HL-60 (cell line): ENCODE data around the gene XPR1.

ENCODE experiments used
- DNase-seq, 2 experiments: peaks; one replicate each; pipeline ENCODE4 v3.0.0-alpha.2; 2010 to 2020; ENCODE audit warnings: low read depth in 1 of 2, low spot score in 1 of 2
- H3K27ac ChIP-seq: fragments of 250-450 bp; sonication (Bioruptor Pico); replicated peaks from 2 replicates; pipeline ENCODE4 v1.5.1; 2020; ENCODE audit warnings: mild to moderate bottlenecking, moderate library complexity
- H3K27me3 ChIP-seq: fragments of 250-450 bp; sonication (Bioruptor Pico); 2 replicates; pipeline ENCODE4 v1.5.1; 2021; ENCODE audit warnings: mild to moderate bottlenecking, moderate library complexity; ENCODE audit not compliant: insufficient read depth, poor library complexity, severe bottlenecking
- H3K4me3 ChIP-seq: replicated peaks from 2 replicates; pipeline ENCODE4 v1.5.1; 2011; ENCODE audit warnings: mild to moderate bottlenecking, control low read depth, low read length; ENCODE audit not compliant: insufficient read depth
- GABPA ChIP-seq: IDR thresholded peaks from 2 replicates; pipeline ENCODE4 v1.6.1; 2012; ENCODE audit warnings: low read depth
- POLR2AphosphoS5 ChIP-seq: IDR thresholded peaks from 2 replicates; pipeline ENCODE4 v1.6.1; 2012; ENCODE audit warnings: low read depth
- SPI1 ChIP-seq: IDR thresholded peaks from 2 replicates; pipeline ENCODE4 v1.6.1; 2012; ENCODE audit warnings: low read depth, mild to moderate bottlenecking, borderline replicate concordance
- TF ChIP-seq, protein P1 (sequence below): IDR thresholded peaks from one replicate; pipeline ENCODE4 v1.5.1; 2011; ENCODE audit warnings: low read length, control low read depth, inconsistent platforms; ENCODE audit not compliant: insufficient read depth
- TF ChIP-seq, protein P2 (sequence below): IDR thresholded peaks from 2 replicates; pipeline ENCODE4 v1.6.1; 2012; ENCODE audit warnings: low read depth; ENCODE audit not compliant: insufficient replicate concordance

The XPR1 gene

DNA sequence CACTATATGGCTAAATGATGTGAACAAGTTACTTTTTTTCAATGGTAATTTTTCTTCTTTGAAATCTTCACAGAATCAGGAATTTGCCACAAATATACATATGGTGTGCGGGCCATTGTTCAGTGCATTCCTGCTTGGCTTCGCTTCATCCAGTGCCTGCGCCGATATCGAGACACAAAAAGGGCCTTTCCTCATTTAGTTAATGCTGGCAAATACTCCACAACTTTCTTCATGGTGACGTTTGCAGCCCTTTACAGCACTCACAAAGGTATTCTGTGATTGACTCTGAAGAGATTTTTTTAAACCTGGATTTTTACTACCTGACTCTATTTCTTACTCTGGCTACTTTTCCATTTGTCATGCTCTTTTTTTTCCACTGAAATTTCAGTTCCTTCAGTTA is 204.6 kb downstream of the XPR1 start:
- no peak for DNase-seq
- Histone ChIP-seq H3K27me3 (no peaks in the 10 kb centered on the region), H3K27ac (no peak overlapping the region), H3K4me3 (no peak overlapping the region)
- TF ChIP-seq POLR2AphosphoS5 (no peak), GABPA (no peak), SPI1 (no peak)
- TF ChIP-seq, protein P1, sequence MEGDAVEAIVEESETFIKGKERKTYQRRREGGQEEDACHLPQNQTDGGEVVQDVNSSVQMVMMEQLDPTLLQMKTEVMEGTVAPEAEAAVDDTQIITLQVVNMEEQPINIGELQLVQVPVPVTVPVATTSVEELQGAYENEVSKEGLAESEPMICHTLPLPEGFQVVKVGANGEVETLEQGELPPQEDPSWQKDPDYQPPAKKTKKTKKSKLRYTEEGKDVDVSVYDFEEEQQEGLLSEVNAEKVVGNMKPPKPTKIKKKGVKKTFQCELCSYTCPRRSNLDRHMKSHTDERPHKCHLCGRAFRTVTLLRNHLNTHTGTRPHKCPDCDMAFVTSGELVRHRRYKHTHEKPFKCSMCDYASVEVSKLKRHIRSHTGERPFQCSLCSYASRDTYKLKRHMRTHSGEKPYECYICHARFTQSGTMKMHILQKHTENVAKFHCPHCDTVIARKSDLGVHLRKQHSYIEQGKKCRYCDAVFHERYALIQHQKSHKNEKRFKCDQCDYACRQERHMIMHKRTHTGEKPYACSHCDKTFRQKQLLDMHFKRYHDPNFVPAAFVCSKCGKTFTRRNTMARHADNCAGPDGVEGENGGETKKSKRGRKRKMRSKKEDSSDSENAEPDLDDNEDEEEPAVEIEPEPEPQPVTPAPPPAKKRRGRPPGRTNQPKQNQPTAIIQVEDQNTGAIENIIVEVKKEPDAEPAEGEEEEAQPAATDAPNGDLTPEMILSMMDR: no peak
- TF ChIP-seq, protein P2, sequence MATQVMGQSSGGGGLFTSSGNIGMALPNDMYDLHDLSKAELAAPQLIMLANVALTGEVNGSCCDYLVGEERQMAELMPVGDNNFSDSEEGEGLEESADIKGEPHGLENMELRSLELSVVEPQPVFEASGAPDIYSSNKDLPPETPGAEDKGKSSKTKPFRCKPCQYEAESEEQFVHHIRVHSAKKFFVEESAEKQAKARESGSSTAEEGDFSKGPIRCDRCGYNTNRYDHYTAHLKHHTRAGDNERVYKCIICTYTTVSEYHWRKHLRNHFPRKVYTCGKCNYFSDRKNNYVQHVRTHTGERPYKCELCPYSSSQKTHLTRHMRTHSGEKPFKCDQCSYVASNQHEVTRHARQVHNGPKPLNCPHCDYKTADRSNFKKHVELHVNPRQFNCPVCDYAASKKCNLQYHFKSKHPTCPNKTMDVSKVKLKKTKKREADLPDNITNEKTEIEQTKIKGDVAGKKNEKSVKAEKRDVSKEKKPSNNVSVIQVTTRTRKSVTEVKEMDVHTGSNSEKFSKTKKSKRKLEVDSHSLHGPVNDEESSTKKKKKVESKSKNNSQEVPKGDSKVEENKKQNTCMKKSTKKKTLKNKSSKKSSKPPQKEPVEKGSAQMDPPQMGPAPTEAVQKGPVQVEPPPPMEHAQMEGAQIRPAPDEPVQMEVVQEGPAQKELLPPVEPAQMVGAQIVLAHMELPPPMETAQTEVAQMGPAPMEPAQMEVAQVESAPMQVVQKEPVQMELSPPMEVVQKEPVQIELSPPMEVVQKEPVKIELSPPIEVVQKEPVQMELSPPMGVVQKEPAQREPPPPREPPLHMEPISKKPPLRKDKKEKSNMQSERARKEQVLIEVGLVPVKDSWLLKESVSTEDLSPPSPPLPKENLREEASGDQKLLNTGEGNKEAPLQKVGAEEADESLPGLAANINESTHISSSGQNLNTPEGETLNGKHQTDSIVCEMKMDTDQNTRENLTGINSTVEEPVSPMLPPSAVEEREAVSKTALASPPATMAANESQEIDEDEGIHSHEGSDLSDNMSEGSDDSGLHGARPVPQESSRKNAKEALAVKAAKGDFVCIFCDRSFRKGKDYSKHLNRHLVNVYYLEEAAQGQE: no peak

DNA sequence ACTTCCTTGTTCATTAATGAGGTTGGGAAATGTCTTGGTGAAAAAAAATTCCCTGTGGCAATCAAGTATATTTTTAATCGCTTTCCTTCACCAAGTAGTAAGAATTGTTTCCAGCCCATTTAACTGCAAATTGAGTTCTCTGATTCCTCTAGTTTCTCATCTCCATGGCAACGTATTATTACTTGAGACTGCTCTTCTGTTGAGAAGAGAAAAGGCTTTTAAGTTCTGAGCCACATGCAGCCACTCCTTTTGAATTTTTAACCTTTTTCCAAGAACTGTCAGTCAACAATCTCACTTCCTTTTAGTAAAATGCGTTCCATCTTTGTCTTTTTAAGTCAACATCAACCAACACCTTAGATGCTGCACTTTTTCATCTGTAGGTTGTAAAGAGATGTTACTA is 205.2 kb downstream of the XPR1 start:
- Histone ChIP-seq H3K27me3 (no peaks in the 10 kb centered on the region), H3K4me3 (no peak overlapping the region), H3K27ac (no peak overlapping the region)
- TF ChIP-seq, protein P1: no peak
- TF ChIP-seq GABPA: no peak
- no peak for TF ChIP-seq POLR2AphosphoS5
- TF ChIP-seq, protein P2: no peak
- TF ChIP-seq SPI1: no peak
- DNase-seq: no peak

DNA sequence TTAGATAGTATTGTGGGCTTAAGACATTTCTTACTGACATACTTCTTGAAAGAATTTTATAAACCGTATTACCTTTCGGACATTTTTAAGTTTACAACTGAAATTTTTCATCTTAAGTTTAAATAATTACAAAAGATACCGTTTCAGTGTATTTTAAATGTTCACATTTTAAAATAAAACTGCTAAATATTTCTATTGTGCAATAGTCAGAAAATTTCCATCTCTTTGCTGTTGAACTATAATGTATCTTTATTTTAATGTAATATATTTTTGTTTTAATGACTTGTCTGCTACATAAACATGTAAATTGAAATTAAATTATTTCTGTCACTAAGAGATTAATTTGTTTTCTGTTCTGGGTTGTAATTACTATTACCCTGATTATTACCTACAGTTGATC is 206.7 kb downstream of the XPR1 start:
- no peak for DNase-seq
- no peak overlapping the region for H3K27ac ChIP-seq
- H3K27me3 ChIP-seq: no peaks in the 10 kb centered on the region
- H3K4me3 ChIP-seq: no peak overlapping the region
- TF ChIP-seq, protein P2: no peak
- TF ChIP-seq SPI1 (no peak), GABPA (no peak), POLR2AphosphoS5 (no peak)
- TF ChIP-seq, protein P1: no peak
